WTC11 (cell line): Measurements from ENCODE around the gene KDSR. TPM values are rescaled to one million over a fixed set of nuclear protein-coding genes. Genes with fewer than 3 reads are reported as not detected.

ENCODE experiments used
- ATAC-seq: fragments of 200-7000 bp; cut with Tn5 transposase; 2 replicates; pipeline ENCODE4 v1.10.0; 2021; ENCODE audit warnings: mild to moderate bottlenecking, moderate library complexity
- CTCF ChIA-PET: fragments of 300-600 bp; sonication (Branson Sonifier 250); formaldehyde crosslinking; loops from one replicate; lab custom pipeline; 2021; ENCODE audit warnings: antibody characterized with exemption; lab: Charles Lee
- POLR2A ChIA-PET: fragments of 350-600 bp; sonication (Branson Sonifier 250); formaldehyde crosslinking; loops from one replicate; lab custom pipeline; 2021; ENCODE audit warnings: antibody characterized with exemption; lab: Charles Lee
- DNase-seq: peaks from one replicate; pipeline ENCODE4 v3.0.0; 2021; ENCODE audit warnings: low spot score
- H3K27ac Mint-ChIP-seq: 2 replicates; pipeline ENCODE4 v1.8.0; 2021; ENCODE audit warnings: mixed read lengths
- H3K27me3 Mint-ChIP-seq: 2 replicates; pipeline ENCODE4 v1.8.0; 2021; ENCODE audit warnings: low read depth, mild to moderate bottlenecking, moderate library complexity, mixed read lengths
- H3K36me3 Mint-ChIP-seq: 2 replicates; pipeline ENCODE4 v1.8.0; 2021; ENCODE audit warnings: mixed read lengths
- H3K4me1 Mint-ChIP-seq: 2 replicates; pipeline ENCODE4 v1.8.0; 2022; ENCODE audit warnings: mixed read lengths
- H3K4me3 Mint-ChIP-seq: 2 replicates; pipeline ENCODE4 v1.8.0; 2021; ENCODE audit warnings: mild to moderate bottlenecking, moderate library complexity, mixed read lengths
- H3K9me3 Mint-ChIP-seq: 2 replicates; pipeline ENCODE4 v1.8.0; 2021; ENCODE audit warnings: mixed read lengths
- ATF2 ChIP-seq: sonication (generic); formaldehyde crosslinking; IDR thresholded peaks from 2 replicates; pipeline ENCODE4 v1.8.1; 2022; ENCODE audit warnings: low read depth, missing genetic modification reagents, borderline replicate concordance
- CBFB ChIP-seq: sonication (generic); formaldehyde crosslinking; IDR thresholded peaks from 2 replicates; pipeline ENCODE4 v1.8.1; 2022; ENCODE audit warnings: mild to moderate bottlenecking, low read depth, missing genetic modification reagents
- ELF4 ChIP-seq: sonication (generic); formaldehyde crosslinking; IDR thresholded peaks from 2 replicates; pipeline ENCODE4 v1.8.1; 2022; ENCODE audit warnings: low read depth, mild to moderate bottlenecking, moderate library complexity, missing genetic modification reagents
- EMX1 ChIP-seq: fragments of 250-450 bp; sonication (Bioruptor Pico); IDR thresholded peaks from 2 replicates; pipeline ENCODE4 v1.8.0; 2021; ENCODE audit warnings: mild to moderate bottlenecking
- ETV6 ChIP-seq: sonication (generic); formaldehyde crosslinking; IDR thresholded peaks from 2 replicates; pipeline ENCODE4 v1.8.1; 2022; ENCODE audit warnings: mild to moderate bottlenecking, missing genetic modification reagents
- GABPB1 ChIP-seq: sonication (generic); formaldehyde crosslinking; IDR thresholded peaks from 2 replicates; pipeline ENCODE4 v1.8.1; 2023; ENCODE audit warnings: mild to moderate bottlenecking, missing genetic modification reagents
- HMGA2 ChIP-seq: fragments of 250-450 bp; sonication (Bioruptor Pico); IDR thresholded peaks from 2 replicates; pipeline ENCODE4 v1.4.0; 2021; ENCODE audit warnings: mild to moderate bottlenecking, moderate library complexity
- JUN ChIP-seq: sonication (generic); formaldehyde crosslinking; IDR thresholded peaks from 2 replicates; pipeline ENCODE4 v1.8.0; 2023; ENCODE audit warnings: mild to moderate bottlenecking, missing genetic modification reagents
- PRDM15 ChIP-seq: sonication (generic); formaldehyde crosslinking; IDR thresholded peaks from 2 replicates; pipeline ENCODE4 v1.8.0; 2022; ENCODE audit warnings: missing genetic modification reagents
- PRRX2 ChIP-seq: fragments of 250-450 bp; sonication (Bioruptor Pico); IDR thresholded peaks from 2 replicates; pipeline ENCODE4 v1.8.0; 2021; ENCODE audit warnings: mild to moderate bottlenecking
- RELA ChIP-seq: sonication (generic); formaldehyde crosslinking; IDR thresholded peaks from 2 replicates; pipeline ENCODE4 v1.8.1; 2022; ENCODE audit warnings: missing genetic modification reagents, mild to moderate bottlenecking, borderline replicate concordance
- RORB ChIP-seq: fragments of 250-450 bp; sonication (Bioruptor Pico); IDR thresholded peaks from 2 replicates; pipeline ENCODE4 v1.9.0; 2021; ENCODE audit warnings: mild to moderate bottlenecking
- SOX15 ChIP-seq: fragments of 250-450 bp; sonication (Bioruptor Pico); IDR thresholded peaks from 2 replicates; pipeline ENCODE4 v1.9.0; 2021; ENCODE audit warnings: mild to moderate bottlenecking
- TEAD4 ChIP-seq: sonication (generic); formaldehyde crosslinking; IDR thresholded peaks from 2 replicates; pipeline ENCODE4 v1.8.0; 2022; ENCODE audit warnings: mild to moderate bottlenecking, missing genetic modification reagents
- USF2 ChIP-seq: sonication (generic); formaldehyde crosslinking; IDR thresholded peaks from 2 replicates; pipeline ENCODE4 v1.8.1; 2023; ENCODE audit warnings: mild to moderate bottlenecking, missing genetic modification reagents, moderate library complexity
- ZNF219 ChIP-seq: sonication (generic); formaldehyde crosslinking; IDR thresholded peaks from 2 replicates; pipeline ENCODE4 v1.8.0; 2023; ENCODE audit warnings: missing genetic modification reagents, mild to moderate bottlenecking, borderline replicate concordance
- ZNF232 ChIP-seq: sonication (generic); formaldehyde crosslinking; IDR thresholded peaks from 2 replicates; pipeline ENCODE4 v1.8.0; 2022; ENCODE audit warnings: mild to moderate bottlenecking, missing genetic modification reagents
- ZNF416 ChIP-seq: fragments of 250-450 bp; sonication (Bioruptor Pico); IDR thresholded peaks from 2 replicates; pipeline ENCODE4 v1.9.0; 2021; ENCODE audit warnings: mild to moderate bottlenecking, inconsistent platforms
- ZNF423 ChIP-seq: fragments of 250-450 bp; sonication (Bioruptor Pico); IDR thresholded peaks from 2 replicates; pipeline ENCODE4 v2.1.2; 2022; ENCODE audit warnings: mild to moderate bottlenecking, moderate library complexity
- total RNA-seq: library from RNA; stranded (reverse); gene quantifications from 3 replicates; pipeline ENCODE4 v1.2.3, GENCODE V29; 2021
- TF ChIP-seq, protein P1 (sequence below): sonication (generic); formaldehyde crosslinking; IDR thresholded peaks from 2 replicates; pipeline ENCODE4 v1.8.1; 2022; ENCODE audit warnings: mild to moderate bottlenecking, missing genetic modification reagents, moderate library complexity, borderline replicate concordance
- TF ChIP-seq, protein P2 (sequence below): sonication (generic); formaldehyde crosslinking; IDR thresholded peaks from 2 replicates; pipeline ENCODE4 v1.8.1; 2023; ENCODE audit warnings: mild to moderate bottlenecking, missing genetic modification reagents, moderate library complexity
- TF ChIP-seq, protein P3 (sequence below): fragments of 250-450 bp; sonication (Bioruptor Pico); IDR thresholded peaks from 2 replicates; pipeline ENCODE4 v1.8.0; 2021; ENCODE audit warnings: mild to moderate bottlenecking
- TF ChIP-seq, protein P4 (sequence below): sonication (generic); formaldehyde crosslinking; IDR thresholded peaks from 2 replicates; pipeline ENCODE4 v1.8.0; 2022; ENCODE audit warnings: mild to moderate bottlenecking, missing genetic modification reagents

KDSR gene
- total RNA-seq, 1 experiment from 2014 or later = 51.8 TPM

GRCh38 chr18:63290821-63291200 is 76.2 kb downstream of the KDSR start (continued):
- TF ChIP-seq, protein P1, sequence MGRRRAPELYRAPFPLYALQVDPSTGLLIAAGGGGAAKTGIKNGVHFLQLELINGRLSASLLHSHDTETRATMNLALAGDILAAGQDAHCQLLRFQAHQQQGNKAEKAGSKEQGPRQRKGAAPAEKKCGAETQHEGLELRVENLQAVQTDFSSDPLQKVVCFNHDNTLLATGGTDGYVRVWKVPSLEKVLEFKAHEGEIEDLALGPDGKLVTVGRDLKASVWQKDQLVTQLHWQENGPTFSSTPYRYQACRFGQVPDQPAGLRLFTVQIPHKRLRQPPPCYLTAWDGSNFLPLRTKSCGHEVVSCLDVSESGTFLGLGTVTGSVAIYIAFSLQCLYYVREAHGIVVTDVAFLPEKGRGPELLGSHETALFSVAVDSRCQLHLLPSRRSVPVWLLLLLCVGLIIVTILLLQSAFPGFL (CRISPR knock-in tag) = no peak

DNA sequence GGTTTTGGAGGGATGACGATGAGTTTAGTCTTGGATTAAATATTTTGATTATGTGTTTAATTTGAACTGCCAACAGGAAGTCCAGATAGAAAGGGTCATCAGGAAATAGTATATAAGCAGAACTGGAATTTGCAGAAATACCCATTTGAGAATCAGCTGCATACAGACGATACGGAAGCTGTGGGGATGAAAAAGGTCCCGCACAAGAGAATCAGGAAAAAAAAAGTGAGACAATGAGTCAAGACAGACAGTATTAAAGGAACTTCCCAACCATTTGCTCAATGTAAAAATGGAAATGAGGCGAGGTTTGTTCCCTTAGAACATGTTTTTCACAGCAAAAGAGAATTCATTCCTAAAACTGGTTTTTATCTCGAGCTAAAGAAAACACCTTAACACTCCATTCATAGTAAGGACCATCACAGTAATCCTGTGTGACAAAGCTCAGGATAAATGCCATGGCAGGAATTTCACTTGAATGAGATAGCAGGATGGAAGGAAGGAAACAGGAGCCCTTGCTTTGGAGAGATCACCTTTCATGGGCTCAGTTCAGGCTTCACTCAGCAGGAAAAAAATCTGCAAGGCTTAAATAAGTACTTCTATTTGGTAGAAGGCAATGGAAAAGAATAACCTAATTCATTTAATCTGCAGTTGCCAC is 76.7 kb downstream of the KDSR start:
- Mint-ChIP-seq H3K27ac (peak overlapping the region; percentile 23; the same call in 1 of the 2 replicates), H3K36me3 (no peaks in the 10 kb centered on the region), H3K27me3 (no peaks in the 10 kb centered on the region), H3K4me1 (peaks cover 16% of the 10 kb centered on the region), H3K4me3 (no peak overlapping the region), H3K9me3 (0 out of 2 replicates have a peak, but pooled peaks cover 3% of the 10 kb centered on the region)
- ATAC-seq (peak; percentile 51; the same call in 1 of the 2 replicates), DNase-seq (no peak)
- POLR2A ChIA-PET = no interaction called here
- TF ChIP-seq ZNF416 = no peak
- no peak for TF ChIP-seq HMGA2 (CRISPR knock-in tag)
- no peak for TF ChIP-seq GABPB1 (CRISPR knock-in tag)
- CTCF ChIA-PET = no interaction called here

- Mint-ChIP-seq H3K36me3 (no peaks in the 10 kb centered on the region), H3K27ac (no peak overlapping the region), H3K4me3 (no peak overlapping the region), H3K27me3 (no peaks in the 10 kb centered on the region), H3K4me1 (peaks cover 16% of the 10 kb centered on the region), H3K9me3 (0 out of 2 replicates have a peak, but pooled peaks cover 3% of the 10 kb centered on the region)
- ATAC-seq (no peak), DNase-seq (no peak)
- POLR2A ChIA-PET = no interaction called here
- CTCF ChIA-PET = no interaction called here
- TF ChIP-seq, protein P2, sequence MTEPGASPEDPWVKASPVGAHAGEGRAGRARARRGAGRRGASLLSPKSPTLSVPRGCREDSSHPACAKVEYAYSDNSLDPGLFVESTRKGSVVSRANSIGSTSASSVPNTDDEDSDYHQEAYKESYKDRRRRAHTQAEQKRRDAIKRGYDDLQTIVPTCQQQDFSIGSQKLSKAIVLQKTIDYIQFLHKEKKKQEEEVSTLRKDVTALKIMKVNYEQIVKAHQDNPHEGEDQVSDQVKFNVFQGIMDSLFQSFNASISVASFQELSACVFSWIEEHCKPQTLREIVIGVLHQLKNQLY (CRISPR knock-in tag) = no peak
- TF ChIP-seq, protein P3, sequence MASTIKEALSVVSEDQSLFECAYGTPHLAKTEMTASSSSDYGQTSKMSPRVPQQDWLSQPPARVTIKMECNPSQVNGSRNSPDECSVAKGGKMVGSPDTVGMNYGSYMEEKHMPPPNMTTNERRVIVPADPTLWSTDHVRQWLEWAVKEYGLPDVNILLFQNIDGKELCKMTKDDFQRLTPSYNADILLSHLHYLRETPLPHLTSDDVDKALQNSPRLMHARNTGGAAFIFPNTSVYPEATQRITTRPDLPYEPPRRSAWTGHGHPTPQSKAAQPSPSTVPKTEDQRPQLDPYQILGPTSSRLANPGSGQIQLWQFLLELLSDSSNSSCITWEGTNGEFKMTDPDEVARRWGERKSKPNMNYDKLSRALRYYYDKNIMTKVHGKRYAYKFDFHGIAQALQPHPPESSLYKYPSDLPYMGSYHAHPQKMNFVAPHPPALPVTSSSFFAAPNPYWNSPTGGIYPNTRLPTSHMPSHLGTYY (CRISPR knock-in tag) = no peak
- TF ChIP-seq CBFB = no peak
- TF ChIP-seq ETV6 = no peak
- no peak for TF ChIP-seq EMX1 (CRISPR knock-in tag)
- TF ChIP-seq, protein P4, sequence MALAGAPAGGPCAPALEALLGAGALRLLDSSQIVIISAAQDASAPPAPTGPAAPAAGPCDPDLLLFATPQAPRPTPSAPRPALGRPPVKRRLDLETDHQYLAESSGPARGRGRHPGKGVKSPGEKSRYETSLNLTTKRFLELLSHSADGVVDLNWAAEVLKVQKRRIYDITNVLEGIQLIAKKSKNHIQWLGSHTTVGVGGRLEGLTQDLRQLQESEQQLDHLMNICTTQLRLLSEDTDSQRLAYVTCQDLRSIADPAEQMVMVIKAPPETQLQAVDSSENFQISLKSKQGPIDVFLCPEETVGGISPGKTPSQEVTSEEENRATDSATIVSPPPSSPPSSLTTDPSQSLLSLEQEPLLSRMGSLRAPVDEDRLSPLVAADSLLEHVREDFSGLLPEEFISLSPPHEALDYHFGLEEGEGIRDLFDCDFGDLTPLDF (CRISPR knock-in tag) = no peak
- TF ChIP-seq SOX15 (CRISPR knock-in tag) = no peak
- TF ChIP-seq RELA (CRISPR knock-in tag) = no peak
- no peak for TF ChIP-seq ZNF232 (CRISPR knock-in tag)
- TF ChIP-seq RORB = no peak
- TF ChIP-seq TEAD4 = no peak
- TF ChIP-seq USF2 (CRISPR knock-in tag) = no peak
- TF ChIP-seq PRDM15 (CRISPR knock-in tag) = no peak
- no peak for TF ChIP-seq JUN (CRISPR knock-in tag)
- TF ChIP-seq ZNF219 (CRISPR knock-in tag) = no peak
- TF ChIP-seq ATF2 (CRISPR knock-in tag) = no peak
- no peak for TF ChIP-seq PRRX2 (CRISPR knock-in tag)
- no peak for TF ChIP-seq ELF4 (CRISPR knock-in tag)
- TF ChIP-seq ZNF423 (CRISPR knock-in tag) = no peak
Observed at GRCh38 chr18:63288311-63288710, 78.7 kb downstream of the KDSR start.
